Measurements from ENCODE around the gene MIPOL1.
"Not testable (repeated sequence)": the region's sequence is repeated elsewhere in the genome, so short reads cannot be mapped to it uniquely, and the experiment has no call there.

MIPOL1 gene

DNA sequence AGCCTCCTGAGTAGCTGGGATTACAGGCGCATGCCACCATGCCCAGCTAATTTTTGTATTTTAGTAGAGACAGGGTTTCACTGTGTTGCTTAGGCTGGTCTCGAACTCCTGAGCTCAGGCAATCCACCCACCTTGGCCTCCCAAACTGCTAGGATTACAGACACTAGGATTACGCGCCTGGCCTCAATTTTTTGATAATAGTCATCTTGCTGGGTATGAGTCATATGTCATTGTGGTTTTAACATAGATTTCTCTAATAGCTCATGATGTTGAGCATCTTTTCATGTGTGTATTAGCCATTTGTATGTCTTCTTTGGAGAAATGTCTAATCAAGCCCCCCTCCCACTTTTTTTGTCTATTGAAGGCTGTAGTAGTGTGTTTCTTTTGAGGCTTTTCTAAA, 38.3 kb downstream of the MIPOL1 start:
- DNase-seq: not testable (repeated sequence)

DNA sequence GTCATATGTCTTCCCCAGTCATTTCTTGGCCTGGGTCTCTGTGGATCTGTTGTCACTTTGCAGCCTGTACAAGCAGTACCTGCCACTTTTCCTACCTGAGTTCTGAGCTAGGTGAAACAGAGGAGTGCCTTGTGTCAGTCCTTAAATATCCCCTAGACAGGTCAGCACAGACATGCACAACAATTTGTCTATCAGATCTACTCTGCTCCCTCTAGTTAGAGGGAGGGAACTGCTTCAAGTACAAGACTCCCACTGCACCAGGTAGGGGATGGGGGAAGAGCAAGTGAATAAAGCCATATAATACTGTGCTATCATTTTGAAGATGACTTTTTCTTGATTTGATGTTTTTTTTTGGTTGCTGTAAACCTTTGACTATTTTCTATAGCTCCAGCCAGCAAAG, 39.4 kb downstream of the MIPOL1 start:
- DNase-seq: no peak

DNA sequence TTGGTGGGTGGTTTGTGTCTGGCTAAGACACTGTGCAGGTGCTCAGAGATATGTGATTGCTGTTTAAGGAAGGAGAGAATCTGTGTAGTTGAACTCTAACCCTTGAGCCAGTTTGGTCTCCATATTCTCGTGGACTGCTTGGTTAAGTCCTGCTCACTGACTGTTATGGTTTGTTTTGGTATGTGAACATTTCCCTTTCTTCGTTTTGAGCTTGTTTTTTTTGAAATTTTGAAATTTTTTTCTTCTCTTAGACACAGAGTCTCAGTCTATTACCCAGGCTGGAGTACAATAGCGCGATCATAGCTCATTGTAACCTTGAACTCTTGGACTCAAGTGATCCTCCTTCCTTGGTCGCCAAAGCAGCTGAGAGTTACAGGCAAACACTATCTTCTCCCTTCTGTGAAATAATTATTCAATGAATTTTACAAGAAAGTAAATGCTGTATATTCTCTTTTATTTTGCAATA, 40.0 kb downstream of the MIPOL1 start:
- no peak for DNase-seq

DNA sequence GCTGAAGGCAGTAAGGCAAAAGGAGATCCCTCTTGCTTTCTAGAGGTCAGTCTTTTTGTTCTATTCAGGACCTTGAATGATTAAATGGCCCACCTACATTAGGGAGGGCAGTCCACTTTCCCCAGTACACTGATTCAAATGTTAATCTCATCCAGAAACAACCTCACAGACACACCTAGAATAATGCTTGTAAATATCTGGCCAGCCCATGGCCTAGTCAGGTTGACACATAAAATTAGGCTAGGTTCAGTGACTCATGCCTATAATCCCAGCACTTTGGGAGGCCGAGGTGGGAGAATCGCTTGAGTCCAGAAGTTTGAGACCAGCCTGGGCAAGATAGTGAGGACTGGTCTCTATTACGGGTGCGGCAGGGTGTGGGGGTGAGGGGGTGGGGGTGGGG, 43.5 kb downstream of the MIPOL1 start:
- no peak for DNase-seq

DNA sequence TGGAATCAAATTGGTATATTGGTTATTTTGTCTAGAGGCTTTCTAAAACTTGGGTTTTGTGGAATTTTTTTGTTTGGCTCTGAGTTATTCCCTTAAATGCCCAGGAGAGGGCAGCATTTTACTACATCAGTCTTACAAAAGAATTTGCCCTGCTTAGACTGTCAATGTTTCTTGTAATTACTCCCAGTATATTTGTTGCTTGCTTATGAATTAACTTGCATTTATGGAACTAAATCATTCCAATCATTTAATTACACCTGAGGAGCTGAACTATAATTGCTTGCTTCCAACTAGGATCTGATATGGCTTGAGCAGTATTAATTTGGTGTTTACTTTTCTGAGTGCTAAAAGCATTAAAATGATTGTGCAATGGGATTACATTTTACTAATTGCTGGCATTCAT, 48.7 kb downstream of the MIPOL1 start:
- DNase-seq: peak; percentile 70

DNA sequence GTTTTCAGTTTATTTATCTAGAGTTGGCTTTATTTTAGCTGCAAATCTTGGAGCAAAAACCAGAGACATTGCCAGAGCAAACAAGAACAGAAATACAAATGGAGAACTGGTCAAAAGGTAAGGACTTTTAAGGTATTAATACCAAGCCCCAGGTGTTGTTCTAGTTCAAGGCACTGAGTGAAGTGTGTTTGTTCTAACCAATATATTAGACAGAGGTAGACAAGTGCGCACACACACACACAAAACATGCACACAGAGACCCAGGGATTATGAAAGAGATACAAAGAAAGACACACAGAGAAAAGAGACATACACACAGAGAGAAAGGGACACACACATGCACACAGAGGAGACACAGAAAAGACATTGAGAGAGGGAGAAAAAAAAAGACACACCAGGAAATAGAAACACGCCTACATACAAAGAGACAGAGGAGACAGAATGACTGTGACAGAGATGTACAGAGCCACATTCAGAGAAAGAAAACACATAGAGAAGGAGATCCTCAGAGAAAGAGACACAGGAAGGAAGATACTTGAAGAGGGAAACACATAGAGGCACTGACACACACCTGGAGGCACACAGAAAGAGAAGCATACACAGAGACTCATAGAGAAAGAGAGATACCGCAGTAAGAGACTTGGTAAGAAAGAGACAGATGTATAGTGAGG, 50.2 kb downstream of the MIPOL1 start:
- DNase-seq: no peak

DNA sequence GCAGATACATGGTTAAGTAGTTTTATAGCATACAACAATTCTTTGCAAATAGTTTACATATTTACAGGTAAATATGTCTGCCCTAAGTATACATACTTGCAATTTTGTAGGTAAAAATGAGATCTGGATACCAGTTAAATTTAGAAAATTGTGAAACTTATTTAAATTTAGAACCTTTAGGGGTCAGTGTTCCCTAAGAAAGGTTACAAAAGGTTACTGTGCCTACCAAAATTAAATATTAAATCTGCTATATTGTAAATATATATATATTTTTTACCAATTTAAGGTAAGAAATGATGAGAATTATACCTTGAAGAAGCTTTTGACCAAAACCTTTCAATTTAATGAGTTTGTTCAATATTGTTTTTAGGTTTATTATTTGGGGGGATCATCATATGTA, 54.0 kb downstream of the MIPOL1 start:
- no peak for DNase-seq

DNA sequence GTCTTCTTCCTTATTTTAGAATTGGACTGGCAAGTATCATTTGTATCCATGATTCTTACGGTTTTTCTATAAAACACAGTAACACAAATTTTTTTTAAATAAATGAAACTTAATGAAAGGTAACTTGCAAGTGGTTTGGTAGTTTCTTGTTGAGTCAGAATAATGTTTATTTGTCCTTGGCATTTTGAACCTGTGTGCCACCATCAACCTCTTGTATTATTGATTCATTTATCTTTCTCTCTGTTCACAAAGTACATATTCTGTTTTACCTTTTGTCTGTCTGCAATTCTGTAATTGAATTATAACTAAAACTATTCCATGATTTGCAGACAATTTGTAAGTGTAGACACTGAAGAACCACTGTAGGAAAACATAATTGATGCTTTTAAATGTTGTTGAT, 54.7 kb downstream of the MIPOL1 start:
- no peak for DNase-seq

DNA sequence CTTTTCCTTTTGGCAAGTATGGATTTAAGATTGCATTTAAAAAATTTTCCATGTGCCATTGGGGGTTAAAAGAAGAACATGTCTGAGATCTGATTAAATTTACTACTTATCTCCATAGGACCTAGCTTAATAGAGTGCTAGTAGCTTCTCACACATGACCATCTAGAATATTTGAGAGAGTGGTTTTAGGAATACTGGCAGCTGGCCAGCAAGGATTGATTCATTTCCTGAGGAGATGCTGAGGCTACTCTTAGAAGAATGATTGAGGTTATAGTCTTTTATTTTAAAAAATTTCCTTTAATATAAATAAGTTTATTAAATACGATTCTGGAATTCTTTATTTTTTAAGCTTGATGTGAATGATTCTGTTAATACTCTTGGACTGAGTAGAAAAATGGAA, 56.2 kb downstream of the MIPOL1 start:
- no peak for DNase-seq

DNA sequence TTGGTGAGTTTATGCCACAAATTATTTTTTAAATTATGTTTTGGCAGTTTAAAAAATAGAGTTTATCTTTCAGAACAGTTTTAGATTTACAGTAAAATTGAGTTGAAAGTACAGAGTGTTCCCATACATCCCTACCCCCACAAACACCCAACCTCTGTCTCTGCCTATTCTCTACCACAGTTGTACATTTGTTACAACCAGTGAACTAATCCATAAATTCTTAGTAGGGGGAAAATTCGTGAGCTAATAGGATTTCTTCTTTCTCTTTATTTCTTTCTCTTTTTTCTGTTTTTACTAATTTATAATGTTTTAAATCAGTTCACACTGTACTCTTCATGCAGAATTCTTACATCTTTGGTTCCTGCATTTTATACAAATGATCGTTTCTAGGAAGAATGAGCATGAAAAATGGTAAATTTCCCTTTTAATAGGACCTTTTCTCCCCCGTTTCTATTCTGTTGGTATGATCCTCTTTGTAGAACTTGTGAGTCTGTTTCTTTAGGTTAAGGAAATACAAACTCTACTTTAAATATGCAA, 56.7 kb downstream of the MIPOL1 start:
- no peak for DNase-seq

DNA sequence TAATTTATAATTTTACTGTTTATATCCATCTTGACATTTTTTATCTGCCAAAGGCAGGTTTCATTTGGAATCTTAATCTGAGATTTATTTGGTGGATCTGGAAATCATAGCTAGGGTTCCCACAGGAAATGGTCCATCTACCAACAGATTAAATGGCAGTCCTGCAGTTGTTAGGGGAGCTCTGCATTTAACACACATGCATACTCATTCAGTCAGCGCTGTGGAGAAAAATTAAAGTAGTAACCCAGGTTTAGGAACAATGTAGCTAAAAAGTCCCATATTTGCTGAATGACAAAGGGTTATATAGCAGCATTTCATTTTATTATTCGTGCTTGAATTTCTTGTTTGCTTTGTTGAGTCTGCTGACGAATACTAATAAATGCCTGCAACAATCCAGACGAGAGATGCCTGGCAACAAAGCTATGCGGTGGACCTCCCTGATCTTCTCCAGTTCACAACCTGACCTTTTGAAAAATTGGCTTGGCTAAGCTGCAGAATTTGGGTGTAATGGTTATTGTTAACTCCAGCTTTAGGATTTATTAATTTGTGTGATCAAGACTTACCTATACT, 59.8 kb downstream of the MIPOL1 start:
- no peak for DNase-seq

DNA sequence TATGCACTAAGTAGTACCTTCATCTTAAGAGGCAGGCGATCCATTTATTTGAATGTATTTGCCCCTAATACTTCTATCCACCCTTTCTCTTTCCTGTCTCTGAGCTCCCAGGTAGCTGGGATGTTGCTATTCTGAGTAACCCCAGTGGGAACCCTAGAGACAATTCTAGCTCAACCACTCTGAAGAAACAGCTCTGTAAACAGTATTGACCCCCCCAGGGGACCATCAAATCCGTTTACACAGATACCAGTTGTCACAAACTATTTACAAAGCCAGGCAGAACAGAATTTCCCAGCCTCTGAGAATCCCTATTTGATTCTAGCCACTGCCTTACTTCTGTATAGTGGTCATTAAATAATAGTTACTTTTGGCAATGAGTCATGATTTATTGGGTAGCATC, 64.9 kb downstream of the MIPOL1 start:
- DNase-seq: peak; percentile 77

DNA sequence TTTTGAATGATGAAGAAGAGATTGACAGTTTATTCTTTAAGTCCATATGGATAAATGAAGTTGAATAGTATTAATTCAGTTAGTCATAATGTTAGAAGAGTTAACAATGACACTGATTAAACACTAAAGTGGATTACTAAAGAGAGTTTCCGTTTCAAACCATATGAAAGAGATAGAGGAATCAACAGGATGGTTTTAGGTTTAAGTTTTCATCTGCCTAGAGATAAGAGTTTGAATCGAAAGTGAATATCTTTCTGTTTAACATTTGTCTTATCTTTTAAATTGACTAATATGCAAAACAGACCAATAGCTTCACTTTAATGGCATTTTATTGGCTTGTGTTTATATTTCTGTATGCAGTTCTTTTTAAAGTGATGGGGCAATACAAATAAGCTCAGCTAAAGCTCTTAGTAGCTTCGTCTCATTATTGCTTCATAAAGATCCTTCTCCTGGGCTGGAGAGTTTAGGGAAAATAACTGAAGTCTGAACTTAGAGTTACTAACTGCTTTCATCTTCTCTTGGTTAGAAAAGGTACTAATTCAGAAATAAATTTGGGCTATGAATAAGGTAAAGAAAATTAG, 66.0 kb downstream of the MIPOL1 start:
- DNase-seq: no peak

DNA sequence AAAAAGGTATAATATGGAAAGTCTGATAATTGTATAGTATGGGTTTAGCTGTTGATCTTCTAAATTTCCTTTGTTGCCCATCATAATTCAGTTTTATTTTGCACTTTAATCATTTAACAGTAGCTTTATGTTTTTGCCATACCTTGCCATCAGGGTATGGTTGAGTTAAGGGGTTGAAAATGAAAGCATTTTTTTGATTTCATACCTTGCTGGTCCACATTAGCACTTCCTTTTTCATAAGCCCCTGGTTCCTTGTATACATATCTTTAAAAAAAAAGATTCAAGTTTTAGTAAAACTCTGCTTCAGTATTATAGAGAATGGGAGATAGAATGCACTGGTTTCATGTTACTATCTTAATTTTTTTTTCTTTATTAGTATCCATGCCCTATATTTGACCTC, 71.1 kb downstream of the MIPOL1 start:
- no peak for DNase-seq

DNA sequence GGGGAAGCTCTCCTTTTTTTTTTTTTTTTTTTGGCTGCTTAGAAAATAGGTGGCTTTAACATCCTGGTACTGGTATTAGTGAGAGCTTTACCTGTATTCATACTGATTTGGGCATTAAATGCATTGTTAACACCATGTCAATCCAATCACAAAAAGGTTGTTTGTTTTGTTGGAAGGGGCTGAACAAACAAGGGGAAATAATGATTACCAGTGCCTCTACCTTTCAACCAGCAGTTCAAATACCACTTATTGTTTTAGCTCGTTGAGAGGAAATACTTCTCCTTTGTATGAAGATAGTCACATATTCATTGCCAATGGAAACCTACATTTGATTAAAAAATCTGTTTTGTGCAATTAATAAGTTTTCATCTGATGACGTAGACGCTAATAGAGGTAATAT, 72.9 kb downstream of the MIPOL1 start:
- peak; percentile 49 for DNase-seq

DNA sequence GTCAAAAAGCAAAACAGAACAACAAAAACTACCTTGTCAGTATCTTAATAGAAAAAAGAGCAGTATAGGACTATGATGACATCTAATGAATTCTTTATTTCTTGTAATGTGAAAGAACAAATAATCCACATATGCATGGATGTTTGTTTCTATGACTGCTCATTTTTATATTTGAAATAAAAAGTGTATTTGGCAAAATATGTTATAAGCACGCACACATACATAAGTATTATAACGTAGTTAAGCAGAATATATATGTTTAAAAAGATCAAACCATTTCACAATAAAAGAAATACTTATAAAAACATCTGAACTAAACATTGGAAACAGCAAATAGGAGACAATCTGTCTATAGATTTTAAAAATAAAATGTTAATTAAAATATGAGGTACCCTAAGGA, 74.8 kb downstream of the MIPOL1 start:
- no peak for DNase-seq

DNA sequence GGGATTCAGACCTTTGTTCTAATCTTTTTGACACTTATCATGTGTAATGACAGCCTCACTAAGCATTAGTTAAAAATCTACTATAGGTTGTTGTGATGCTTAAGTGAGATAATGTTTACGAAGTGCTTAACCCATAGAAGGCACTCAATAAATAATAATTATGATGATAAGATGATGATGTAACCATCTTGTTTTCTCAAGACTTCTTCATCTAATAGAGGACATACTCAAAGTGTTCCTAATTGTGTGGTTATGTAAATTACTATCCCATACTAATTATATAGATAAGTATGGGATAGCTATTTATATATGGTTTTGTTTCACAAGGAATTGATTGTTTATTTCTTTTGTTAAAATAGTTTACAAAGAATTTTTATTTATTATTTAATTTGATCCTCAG, 76.9 kb downstream of the MIPOL1 start:
- DNase-seq: no peak

DNA sequence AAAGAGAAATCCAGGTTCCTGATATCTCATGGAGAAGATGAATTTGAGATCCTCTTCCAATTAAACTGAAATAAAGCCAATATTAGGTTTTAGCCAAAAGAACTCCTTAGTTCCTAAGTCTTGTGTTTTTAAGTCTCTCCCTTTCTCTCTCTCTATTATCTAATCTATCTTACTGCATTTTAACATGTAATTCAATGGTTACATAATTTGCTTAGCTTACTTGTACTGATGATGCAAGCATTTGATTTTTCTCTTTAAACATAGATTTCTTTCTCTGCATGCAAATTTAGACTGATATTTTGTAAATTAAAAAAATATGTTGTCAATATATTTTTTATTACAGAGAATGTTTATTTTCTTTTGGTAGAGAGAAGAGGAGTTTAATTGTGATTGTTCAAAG, 78.2 kb downstream of the MIPOL1 start:
- no peak for DNase-seq

DNA sequence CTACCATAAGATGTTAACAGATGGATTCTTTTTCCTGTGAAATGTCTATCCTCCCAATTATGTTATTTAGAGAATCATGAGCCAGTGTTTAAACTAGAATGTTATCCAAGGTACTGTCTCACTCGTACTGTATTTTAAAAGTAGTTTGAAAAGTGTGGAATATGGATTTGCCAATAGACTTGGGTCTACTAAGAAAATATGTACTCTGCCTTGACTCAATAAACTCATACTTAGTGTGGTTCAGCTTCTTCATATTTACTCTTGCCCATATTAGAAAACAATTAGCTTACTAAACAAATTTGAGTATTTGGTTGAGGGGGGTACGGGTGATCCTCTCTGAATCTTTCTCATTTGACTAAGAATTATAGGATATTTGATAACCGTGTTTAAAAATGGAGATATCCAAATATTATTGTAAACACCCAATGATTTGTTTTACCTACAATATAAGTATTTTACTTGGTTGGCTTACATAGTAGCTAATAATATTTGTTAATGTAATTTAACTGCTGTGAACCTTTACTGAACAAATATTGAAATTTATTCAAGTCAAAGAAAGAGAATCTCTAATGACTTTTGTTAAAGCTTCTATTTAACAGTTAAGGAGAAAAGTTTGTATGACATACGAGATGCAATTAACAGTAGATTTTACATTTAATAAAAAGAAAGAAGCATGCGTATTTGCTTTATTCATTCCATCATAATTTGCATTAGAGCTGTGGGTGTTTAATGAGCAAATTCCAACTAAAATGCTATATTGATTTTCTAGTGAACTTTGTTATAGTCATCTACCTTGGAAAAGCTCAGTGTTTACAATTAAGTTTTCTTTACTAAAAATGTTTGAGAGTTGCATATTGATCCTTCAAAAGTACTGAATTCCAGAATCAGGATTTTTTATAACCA, 81.2 kb downstream of the MIPOL1 start:
- no peak for DNase-seq

DNA sequence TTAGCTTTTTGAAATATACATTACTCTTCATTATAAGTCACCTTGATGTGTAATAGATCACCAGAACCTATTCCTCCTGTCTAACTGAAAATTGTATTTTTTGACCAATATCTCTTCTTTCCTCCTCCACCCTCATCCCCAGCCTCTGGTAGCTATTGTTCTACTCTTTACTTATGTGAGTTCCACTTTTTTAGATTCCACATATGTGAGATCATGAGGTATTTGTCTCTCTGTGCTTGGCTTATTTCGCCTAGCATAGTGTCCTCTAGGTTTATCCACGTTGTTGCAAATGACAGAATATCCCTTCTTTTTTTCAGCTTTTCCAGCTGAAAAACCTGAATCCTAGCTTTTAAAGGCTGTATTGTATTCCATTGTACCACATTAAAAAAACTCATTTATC, 82.1 kb downstream of the MIPOL1 start:
- DNase-seq: no peak

DNA sequence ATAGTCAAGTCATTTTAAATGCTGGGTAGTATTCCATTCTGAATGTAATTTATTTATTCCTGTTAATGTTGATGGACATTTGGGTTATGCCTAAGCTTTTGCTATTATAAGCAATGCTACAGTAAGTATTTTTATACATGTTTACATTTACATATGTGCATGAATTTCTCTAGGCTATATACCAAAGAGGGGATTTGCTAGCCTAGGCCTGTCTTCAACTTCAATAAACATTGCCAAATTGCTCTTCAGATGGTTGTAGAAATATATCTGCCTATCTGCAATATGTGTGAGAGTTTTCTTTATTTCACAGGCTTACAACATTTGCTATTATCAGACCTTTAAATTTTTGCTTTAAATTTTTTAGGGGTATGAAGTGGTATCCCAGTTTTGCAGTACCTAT, 87.0 kb downstream of the MIPOL1 start:
- DNase-seq: no peak

DNA sequence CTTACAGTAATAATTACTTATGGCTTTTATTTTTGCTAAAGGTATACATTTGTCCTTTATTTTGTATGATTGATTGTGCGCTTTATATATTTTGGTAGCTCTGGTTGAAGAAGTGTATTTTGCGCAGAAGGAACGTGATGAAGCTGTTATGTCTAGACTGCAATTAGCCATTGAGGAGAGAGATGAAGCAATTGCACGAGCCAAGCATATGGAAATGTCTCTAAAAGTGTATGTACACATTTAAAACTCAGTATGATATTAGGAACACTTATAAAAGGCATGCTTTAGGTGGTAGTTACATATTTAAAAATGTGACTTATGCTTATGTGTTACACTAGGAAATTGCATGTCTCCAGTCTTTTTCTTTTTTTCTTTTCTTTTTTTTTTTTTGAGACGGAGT, 87.5 kb downstream of the MIPOL1 start:
- no peak for DNase-seq

DNA sequence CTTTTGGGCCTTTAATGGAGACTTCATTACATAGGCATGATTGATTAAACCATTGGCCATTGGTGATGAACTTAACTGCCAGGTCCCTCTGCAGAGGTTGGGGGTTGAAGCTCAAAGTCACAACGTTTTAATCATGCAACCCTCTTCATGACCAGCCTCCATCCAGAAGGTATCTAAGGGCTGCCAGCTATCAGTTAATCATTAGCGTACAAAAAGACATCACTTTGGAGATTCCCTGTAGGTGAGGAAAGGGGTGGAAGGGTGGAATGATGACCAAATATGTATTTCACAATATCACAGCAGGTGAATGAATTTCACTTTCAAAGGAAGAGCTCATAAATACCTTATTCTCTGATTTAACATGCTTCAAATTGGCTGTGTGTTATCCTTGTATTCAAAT, 92.0 kb downstream of the MIPOL1 start:
- DNase-seq: no peak
